CD4-positive, alpha-beta T cell treated with Interferon gamma for 1 hour (primary cell): ENCODE measurements around the gene MTERF4.

Source experiments
- DNase-seq: peaks from one replicate; pipeline ENCODE4 v3.0.0-alpha.2; 2020

Gene MTERF4

DNA sequence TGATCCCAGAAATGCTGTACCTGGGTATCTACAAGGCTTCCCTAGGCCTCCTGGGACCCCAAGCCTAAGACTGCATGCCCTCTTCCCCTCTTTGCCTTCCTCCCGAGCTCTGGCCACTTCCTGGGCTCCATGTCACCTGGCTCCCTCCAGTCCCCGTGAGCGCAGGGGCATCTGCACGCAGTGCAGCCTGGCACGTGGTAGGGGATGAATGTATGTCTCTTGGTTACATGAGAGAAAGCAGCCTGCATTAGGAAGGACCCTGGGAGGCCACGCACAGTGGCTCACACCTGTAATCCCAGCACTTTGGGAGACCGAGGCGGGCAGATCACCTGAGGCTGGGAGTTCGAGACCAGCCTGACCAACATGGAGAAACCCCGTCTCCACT, 31.3 kb upstream of the MTERF4 start:
- no peak for DNase-seq

DNA sequence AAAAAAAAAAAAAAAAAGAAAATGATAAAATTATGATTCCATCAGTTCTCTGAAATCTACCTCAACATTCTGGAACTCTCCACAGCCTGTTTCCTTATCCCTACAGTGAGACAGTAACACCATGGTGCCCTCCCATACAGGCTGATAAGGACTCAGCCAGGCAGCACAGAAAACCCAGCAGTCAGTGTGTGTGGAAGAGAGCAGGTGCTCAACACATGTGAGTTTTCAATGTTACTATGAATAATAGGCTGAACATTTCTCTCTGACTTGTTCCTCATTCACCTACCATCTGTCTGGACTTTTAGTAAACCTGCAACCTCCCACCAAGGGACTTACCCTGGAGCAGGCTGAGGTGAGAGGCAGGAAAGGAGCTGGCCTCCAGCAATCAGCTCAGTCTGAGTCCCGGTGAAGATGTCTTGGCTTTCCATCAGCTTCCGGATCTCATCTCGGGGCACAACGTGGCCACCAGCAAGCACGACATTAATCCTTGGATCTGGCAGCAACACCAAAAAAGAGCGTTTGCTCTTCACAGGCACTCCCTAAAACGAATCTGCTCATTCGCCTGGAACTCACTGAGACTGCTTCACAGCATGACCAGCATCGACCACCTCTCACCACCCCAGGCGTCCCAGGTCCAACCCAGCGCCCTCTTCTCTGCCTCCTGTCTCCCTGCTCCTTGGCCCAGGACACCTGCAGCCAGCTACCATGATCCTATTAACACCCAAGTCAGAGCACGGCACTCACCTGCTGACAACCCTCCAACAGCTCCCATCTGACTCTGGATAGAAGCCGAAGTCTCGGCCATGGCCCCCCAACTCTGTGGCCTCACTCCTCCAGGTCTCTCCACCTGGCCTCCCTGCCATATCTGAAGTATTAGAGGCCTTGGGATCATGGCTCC, 30.7 kb upstream of the MTERF4 start:
- no peak for DNase-seq

DNA sequence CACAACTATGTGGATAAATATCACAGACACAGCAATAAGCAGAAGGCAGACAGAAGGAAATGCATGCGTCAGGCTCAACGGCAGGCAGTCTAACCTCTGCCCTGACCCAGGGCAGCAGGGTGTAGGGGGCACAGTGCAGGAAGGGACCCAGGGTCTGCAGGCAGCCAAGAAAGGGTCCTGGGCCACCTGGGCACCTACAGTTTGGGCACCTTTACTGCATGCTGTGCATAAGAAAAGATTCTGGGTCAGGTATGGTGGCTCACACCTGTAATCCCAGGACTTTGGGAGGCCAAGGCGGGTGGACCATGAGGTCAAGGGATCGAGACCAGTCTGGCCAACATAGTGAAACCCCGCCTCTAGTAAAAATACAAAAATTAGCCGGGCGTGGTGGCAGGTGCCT, 29.4 kb upstream of the MTERF4 start:
- no peak for DNase-seq

GRCh38 chr2:241130316-241130715, 28.2 kb upstream of the MTERF4 start:
- no peak for DNase-seq

DNA sequence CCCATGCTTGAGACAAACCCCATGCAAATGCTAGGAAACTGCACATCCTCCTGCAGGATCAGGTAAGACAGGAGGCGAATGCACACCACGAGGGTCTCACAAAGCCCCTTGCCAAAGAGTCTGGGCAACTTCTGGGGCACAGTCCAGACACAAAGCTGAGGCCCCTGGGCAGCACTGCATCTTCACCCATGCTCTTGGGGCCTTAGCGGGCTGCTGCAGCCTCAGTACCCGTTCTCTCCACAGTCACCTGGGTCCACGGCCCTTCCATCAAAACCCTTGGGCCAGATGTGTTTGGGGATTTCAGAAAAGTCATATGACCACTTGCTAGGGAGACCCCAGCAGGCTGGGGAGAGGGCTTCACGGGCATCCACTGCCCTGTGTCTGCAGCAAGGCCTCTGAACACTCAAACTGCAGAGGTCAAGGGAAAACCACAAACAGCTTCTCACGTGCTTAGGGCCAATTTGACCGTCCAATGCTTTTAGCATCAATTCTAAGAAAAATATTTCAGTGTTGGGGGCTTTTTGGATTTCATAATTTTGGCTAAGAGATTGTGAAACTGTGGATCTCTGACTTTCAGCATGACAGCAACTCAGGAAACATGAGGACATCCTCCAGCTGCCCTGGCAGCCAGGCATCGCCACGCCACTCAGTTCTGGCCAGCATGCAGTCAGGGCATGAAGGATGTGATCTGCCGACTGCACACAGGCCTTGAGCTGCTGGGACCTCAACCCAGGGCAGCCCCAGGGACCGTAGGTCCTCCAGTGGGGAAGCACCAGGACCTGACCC, 27.2 kb upstream of the MTERF4 start:
- DNase-seq: no peak

DNA sequence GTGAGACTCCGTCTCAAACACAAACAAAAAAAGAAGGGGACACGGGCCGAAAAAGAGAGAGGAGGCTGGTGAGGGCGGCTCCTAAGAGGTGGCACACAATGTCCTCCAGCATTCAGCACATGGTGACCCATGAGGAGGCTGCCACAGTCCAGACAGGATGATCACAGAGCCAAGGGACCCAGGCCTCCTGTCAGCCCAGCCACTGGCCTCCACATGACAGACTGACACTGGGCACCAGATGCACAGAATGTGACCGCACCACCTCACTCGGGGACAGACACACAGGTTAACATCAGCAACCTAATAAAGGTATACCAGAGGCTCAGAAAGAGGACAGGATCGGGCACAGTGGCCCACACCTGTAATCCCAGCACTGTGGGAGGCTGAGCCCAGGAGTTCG, 26.2 kb upstream of the MTERF4 start:
- DNase-seq: no peak

DNA sequence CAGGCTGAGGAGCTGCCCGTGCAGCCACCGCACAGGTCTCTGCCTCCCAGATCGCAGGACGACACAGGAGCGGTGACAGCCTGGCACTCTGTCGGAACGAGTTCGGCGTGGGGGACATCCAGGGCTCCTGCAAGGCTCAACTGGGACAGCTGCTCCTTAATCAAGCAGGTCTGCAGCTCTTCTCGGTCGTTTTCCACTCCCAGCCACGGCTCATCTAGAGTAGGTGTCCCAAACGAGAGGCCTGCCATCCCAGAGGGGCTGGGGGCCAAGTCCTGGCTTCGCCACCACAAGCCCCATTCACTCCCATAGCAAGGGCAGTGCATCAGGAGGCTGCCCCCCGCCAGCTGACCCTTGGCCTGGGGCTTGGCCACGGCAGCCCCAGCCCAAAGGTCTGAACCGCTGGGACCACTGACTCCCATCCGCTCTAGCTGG, 24.7 kb upstream of the MTERF4 start:
- DNase-seq: no peak

GRCh38 chr2:241126201-241126611, 24.1 kb upstream of the MTERF4 start:
- no peak for DNase-seq

DNA sequence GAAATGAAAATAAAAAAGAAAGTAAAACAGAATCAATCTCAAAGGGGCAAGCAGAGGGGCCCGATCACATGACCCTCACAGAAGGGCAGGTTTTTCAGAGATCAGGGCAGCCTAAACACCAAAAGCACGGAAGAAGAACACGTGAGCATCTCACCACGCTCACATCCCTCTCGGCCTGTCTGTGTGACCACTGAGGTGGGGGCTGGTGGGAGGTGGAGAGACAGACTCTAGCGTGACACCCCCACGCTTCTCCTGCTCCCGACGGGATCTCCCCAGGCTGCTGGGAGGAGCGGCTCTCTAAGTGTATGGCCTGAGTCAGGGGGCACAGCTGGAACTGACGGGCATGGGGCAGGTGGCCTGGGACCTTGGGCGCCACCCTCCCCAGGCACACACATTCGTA, 23.5 kb upstream of the MTERF4 start:
- DNase-seq: no peak

DNA sequence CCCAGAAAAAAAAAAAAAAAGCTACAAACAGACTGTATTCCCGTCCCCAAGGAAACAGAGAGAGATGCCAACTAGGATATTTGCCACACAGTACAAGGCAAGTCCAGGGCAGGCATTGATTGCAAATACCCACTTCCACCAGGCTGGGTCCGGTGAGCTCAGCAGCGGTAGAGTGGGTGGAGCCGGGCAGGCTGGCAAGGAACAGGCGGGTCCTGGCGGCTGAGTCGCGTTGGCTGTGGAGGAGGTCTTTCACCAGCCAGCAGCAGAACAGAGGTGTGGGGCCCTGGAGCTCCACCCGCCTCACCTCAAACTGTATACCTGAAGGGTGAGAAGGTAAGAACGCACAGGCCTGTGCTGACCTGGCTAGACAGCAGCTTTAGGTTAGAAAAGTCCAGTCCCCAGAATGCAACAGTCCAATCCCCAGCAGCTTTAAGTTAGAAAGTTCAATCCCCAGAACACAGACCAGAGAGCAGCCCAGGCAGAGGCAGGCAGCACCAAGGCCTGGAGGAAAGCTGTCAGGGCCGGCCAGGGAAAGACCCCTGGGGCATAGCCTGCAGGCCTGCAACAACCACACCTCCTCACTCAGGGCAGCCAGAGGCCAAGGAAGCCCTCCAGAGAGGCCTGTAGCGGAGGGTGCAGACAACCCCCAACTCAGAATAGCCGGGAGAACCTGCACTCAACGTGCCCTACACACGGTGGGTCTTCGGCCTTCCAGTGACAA, 21.9 kb upstream of the MTERF4 start:
- DNase-seq: peak; percentile 35

DNA sequence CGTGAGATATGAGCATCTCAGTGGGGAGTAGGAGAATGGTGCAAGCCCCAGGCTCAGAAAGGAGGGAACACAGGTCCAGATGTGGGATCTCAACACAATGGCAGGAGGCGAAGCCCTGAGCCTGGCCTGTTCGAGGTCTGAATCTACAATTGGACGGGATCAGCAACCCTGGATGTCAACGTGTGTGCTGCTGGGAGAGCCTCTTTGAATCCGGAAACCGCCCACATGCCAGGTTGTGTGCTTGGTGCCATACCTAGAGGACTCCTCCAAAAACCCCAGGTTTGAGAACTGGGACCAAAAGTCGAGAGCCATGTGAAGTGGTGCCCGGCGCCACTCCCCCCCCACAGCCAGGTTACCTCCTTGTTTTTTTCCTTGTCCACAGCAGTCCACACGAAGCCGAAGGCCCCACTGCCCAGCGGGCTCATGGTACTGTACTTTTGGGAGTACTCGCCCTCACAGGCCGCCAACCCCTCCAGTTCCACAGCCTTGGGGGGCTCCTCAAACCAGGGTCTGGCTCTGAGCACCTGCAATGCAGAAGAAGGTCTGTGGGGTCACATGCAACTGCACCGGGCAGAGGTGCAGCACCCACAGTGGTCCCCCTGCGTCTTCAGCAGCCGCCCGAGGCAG, 20.4 kb upstream of the MTERF4 start:
- DNase-seq: no peak

DNA sequence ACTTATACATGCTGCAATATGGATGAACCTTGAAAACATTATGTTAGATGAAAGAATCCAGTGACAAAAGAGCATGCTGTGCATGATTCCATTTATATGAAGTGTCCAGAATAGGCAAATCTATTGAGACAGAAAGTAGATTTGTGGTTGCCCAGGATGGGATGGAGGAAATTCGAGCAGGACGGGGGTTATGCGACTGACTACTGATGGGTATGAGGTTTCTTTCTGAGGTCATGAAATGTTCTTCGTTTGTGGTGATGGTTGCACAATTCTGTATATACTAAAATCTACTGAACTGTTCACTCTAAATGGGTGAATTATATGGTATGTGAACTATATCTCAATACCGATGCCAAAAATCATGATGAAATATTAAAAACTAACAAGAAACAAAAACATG, 18.9 kb upstream of the MTERF4 start:
- DNase-seq: no peak

- no peak for DNase-seq
Observed at GRCh38 chr2:241120440-241120839, 18.4 kb upstream of the MTERF4 start.

GRCh38 chr2:241118737-241119505, 16.8 kb upstream of the MTERF4 start:
- no peak for DNase-seq

DNA sequence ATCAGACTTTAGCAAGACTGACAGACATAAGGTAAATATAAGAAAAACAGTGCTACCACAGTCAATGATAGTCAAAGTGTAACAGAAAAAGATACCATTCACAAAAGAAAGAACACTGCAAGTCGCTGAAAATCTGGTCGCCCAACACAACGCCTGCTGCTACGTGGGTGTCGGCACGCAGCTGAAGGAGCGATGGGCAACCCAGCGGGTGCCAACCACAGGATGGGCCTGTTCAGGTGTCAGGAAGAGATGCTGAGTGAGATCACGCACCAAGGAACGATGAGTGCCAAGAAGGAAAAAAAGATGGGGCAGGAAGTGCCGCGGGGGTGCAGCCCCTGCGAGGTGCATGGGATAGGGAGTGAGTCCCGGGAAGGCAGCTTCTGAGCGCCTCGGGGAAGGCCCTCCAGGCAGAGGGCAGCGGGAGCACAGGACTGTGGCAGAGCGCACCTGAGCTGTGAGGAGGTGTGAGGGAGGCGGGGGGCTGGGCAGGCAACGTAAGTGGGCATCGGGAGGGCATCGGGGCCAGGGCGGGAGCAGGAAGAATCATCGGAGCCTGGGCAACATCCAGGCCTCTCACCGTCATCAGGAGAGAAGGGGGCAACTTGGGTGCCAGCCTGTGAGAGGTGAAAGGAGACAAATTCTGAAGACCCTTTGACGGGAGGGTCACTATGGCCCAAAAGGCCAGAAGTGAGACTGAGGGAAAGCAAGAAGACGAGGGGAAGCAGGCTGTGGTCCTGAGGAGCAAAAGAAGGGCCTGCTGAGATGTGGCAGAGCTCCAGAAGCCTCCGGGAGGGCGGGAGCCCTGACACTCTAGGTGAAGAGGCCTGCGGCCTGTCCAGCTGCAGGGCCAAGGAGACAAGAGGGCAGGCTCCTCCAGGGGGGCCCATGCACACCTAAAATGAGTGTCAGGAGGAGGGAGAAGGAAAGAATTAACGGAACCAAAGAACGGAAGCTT, 14.8 kb upstream of the MTERF4 start:
- no peak for DNase-seq

GRCh38 chr2:241115361-241115760, 13.3 kb upstream of the MTERF4 start:
- DNase-seq: no peak

- DNase-seq: no peak
Observed at GRCh38 chr2:241114836-241115235, 12.7 kb upstream of the MTERF4 start.

- peak; percentile 38 for DNase-seq
Observed at GRCh38 chr2:241112592-241112991, 10.5 kb upstream of the MTERF4 start.

DNA sequence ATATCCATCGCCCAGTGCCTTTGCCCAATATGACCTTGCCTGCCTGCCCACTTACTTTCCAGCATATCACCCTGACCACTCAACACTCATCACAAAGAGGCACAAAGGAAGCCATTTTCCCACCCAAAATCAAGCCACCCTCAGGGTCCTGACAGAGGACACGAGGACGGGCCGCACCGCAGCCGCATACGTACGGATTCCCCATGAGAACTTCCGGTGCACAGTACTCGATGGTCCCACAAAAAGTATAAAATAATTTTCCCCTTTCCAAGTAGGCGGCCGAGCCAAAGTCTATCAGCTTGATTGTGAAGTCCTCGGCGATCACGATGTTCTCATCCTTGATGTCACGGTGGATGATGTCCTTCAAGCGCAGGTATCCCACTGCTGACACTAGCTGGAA, 10.0 kb upstream of the MTERF4 start:
- no peak for DNase-seq

DNA sequence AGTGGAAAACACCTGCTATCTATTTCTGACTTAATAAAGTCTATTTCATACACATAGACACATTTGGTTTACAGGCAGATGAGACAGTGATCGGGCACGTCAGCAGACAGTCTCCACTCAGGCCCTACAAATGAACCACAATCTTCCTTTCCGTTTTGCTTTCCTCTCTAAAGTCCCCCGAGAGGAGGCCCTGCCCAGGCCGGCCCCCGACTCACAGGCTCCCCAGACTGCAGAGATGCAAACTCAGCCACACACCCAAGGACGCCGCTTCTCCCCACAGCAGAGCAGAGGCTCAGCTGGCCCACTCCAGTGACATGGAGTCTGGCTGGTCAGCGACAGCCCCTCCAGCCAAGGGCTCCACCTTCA, 9.3 kb upstream of the MTERF4 start:
- DNase-seq: peak; percentile 35
